ENCODE results near the gene LAPTM5.
A peak's percentile ranks its signal among the peaks of the same experiment; 100 is the strongest.

Gene LAPTM5

GRCh38 chr1:30718636-30719405, 38.8 kb downstream of the LAPTM5 start:
- peak; percentile 72 to 77 (median 74) for DNase-seq (ENCODE audit: low read depth in 3 of 3)

GRCh38 chr1:30718091-30718635, 39.4 kb downstream of the LAPTM5 start:
- DNase-seq (ENCODE audit: low read depth in 3 of 3), result peak; percentile 99 to 100 (median 99)

- no peak for DNase-seq (ENCODE audit: low read depth in 3 of 3)
These were observed 40.9 kb downstream of the LAPTM5 start for GRCh38 chr1:30716646-30717045.

- no peak for DNase-seq (ENCODE audit: low read depth in 3 of 3)
These were observed 41.7 kb downstream of the LAPTM5 start for GRCh38 chr1:30715886-30716285.

- DNase-seq (ENCODE audit: low read depth in 3 of 3), result peak in 1 of 3 donors; percentile 16
These were observed 42.4 kb downstream of the LAPTM5 start for GRCh38 chr1:30715216-30715615.

- no peak for DNase-seq (ENCODE audit: low read depth in 3 of 3)
These were observed 43.0 kb downstream of the LAPTM5 start for GRCh38 chr1:30714536-30715090.

- DNase-seq (ENCODE audit: low read depth in 3 of 3), result no peak
These were observed 43.5 kb downstream of the LAPTM5 start for GRCh38 chr1:30714025-30714424.

GRCh38 chr1:30713311-30713710, 44.3 kb downstream of the LAPTM5 start:
- DNase-seq (ENCODE audit: low read depth in 3 of 3), result no peak

GRCh38 chr1:30712583-30712982, 45.0 kb downstream of the LAPTM5 start:
- no peak for DNase-seq (ENCODE audit: low read depth in 3 of 3)

GRCh38 chr1:30710407-30710806, 47.2 kb downstream of the LAPTM5 start:
- DNase-seq (ENCODE audit: low read depth in 3 of 3), result no peak

- DNase-seq (ENCODE audit: low read depth in 3 of 3), result no peak
These were observed 49.2 kb downstream of the LAPTM5 start for GRCh38 chr1:30708361-30708728.

- DNase-seq (ENCODE audit: low read depth in 3 of 3), result peak; percentile 38 to 59 (median 53)
These were observed 49.9 kb downstream of the LAPTM5 start for GRCh38 chr1:30707412-30708360.

- no peak for DNase-seq (ENCODE audit: low read depth in 3 of 3)
These were observed 51.0 kb downstream of the LAPTM5 start for GRCh38 chr1:30706528-30706927.

- no peak for DNase-seq (ENCODE audit: low read depth in 3 of 3)
These were observed 51.9 kb downstream of the LAPTM5 start for GRCh38 chr1:30705698-30706097.

- DNase-seq (ENCODE audit: low read depth in 3 of 3), result no peak
These were observed 52.6 kb downstream of the LAPTM5 start for GRCh38 chr1:30704765-30705509.

- DNase-seq (ENCODE audit: low read depth in 3 of 3), result no peak
These were observed 53.3 kb downstream of the LAPTM5 start for GRCh38 chr1:30704271-30704670.

GRCh38 chr1:30702823-30703222, 54.8 kb downstream of the LAPTM5 start:
- no peak for DNase-seq (ENCODE audit: low read depth in 3 of 3)

GRCh38 chr1:30701258-30701633, 56.3 kb downstream of the LAPTM5 start:
- no peak for DNase-seq (ENCODE audit: low read depth in 3 of 3)

- no peak for DNase-seq (ENCODE audit: low read depth in 3 of 3)
These were observed 56.9 kb downstream of the LAPTM5 start for GRCh38 chr1:30700528-30701257.

GRCh38 chr1:30699762-30700161, 57.8 kb downstream of the LAPTM5 start:
- no peak for DNase-seq (ENCODE audit: low read depth in 3 of 3)

Measured in stimulated activated CD4-positive, alpha-beta T cell treated with anti-CD3 and anti-CD28 coated beads, TNF-alpha, amount 100 ng/mL, for 48 hours (primary cell).